HG03280 (cell line): Measurements from ENCODE around the gene POU6F2.

Experiments
- ATAC-seq: cut with Tn5 transposase; IDR thresholded peaks from one replicate; pipeline ENCODE4 v1.9.1; 2021; ENCODE audit warnings: mild to moderate bottlenecking, moderate library complexity; ENCODE audit not compliant: unreplicated experiment

The POU6F2 gene

DNA sequence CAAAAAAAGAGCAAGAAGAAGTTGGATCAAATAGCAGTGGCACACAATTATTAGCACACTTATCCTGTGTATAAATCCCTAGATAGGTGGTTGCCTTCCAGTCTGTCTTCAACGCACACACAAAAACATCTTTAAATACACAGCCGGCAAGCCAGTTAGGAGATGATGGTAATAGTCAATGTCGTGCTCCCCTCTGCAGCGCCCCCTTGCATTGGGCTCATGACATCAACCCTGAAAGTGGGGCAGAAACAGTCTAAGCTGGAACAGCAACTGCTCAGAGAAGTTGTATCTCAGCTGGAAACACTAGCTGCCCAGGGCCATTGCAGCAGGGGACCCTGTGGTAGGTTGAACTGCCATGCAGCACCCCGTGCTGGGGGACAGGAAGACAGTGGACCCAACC, 409.0 kb downstream of the POU6F2 start:
- ATAC-seq: no peak

DNA sequence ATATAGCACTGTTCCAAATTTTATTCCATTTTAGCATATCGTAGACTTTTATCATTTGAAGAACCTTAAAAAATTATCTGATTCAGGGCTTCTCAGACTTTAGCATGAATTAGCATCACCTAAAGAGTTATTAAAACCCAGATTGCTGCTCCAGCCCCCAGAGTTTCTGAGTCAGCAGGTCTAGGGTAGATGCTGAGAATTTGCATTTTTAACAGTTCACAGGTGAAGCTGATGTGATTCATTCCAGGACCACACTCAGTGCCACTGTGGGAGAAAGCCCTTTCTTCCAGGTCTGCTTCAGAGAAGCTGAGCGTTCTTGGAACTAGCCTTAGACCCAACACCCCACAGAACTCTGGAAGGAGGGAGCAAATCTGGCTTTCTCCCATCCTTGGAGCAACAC, 414.4 kb downstream of the POU6F2 start:
- no peak for ATAC-seq

DNA sequence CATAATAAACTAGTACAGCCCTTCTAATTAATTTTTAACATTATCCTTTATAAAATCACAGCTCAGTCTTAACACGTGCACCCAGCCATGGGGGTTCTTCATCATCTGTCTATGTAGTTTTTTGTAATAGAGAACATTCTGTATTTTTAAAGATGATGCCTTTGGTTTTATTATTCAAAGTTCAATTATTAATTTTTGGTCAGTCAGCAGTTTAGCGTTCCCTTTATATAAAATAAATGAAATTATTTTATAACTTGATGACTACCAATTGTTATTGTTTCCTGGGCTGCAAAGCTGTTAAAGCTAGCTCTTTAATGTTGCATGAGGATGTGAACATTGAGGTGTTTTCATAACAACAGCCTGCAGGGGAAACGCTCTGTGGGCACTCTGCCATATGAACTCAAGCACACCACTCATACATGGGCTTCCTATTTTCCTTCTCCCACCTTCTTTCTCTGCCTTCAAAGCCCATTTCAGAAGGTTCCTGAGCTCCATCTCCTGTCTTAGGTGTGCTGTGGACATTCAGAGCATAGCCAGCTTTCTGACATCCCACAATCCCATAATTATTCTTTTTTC, 416.5 kb downstream of the POU6F2 start:
- ATAC-seq: no peak

GRCh38 chr7:39399458-39399857, 421.7 kb downstream of the POU6F2 start:
- ATAC-seq: no peak

DNA sequence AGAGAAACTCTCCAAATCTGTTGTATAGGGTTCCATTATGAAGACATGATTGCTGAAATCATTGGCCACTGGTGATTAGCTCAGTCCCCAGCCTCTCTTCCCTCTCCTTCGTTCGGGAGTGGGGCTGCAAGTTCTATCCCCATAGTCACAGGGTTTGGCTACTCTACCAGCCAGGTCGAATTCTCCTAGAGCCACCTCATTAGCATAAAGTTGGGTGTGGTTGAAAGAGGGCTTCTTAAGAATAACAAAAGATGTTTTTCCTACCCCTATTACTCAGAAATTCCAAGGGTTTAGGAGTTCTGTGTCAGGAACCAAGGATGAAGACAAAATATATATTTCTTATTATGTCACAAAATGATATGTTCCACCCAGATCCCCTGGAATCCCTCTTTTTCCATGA, 422.3 kb downstream of the POU6F2 start:
- ATAC-seq: no peak

DNA sequence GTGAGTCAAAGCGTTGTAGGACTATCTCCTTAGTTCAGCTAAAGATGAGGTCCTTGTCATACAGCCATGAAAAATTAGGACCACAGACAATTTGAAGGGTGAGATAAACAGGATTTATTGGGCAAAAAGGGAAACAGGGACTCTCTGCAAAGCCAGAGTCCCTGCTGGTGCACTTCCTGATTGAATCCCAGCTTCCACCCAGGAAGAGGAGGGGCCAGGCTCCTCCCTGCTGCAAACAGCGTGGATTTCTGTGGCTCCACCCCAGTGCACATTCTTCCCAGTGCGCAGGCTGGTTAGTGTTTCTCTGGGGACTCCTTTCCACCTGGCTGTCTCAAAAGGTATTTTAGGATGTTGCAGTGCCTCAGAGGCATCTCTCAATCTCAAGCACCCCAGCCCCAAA, 423.1 kb downstream of the POU6F2 start:
- no peak for ATAC-seq

DNA sequence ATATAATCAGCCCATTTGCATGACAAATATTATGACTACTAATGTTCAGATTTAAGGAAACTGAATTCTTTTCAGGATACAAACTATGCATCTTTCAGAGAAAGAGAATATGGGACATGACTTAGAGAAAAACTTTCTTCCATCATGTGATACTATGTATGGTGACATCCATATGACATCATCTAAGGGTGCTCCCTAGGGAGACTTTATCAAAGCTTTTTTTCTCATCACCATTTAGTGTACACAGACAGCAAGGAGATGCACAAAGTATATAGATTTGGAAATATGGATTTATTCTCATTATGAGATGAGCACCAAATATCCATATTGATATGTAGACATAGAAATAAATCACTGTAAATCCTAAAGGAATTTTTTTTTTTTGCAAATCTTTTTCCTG, 424.3 kb downstream of the POU6F2 start:
- ATAC-seq: no peak

DNA sequence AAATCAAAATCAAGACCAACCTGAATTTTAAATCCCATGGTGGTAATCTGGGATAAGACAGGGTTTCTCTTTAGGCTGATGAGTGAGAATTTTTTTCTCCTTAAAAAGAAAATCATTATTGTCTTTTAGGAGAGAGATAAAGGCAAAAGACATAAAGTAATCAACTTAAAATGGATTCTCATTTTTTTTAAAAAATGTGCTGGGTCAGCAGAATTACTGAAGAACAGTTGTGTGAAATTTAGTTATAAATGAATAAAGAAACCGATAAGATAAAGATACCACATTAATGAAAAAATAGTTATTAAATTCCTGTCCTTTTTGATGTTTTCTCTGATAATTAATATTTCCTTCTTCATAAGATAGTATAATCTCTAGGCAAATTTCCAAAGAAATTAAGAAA, 427.2 kb downstream of the POU6F2 start:
- ATAC-seq: no peak

DNA sequence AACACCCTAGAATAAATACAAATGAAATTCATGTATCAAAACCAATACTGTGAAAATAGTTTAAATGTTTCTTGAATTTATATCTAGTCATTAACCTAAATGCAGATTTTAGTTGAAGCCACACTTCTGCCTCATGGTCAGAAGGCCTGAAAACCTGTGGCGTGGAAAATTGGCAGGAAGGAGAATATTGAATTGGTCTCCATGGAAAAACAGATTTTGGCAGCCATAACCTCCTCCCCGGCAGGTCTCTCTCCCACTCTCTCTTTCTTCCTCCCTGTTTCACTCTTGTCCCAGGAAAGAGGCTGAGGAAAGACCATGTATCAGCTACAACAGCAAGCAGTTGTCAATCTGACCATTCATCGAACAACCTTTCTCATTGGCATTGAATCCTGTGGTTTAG, 427.9 kb downstream of the POU6F2 start:
- ATAC-seq: no peak

- ATAC-seq: no peak
These were observed 428.8 kb downstream of the POU6F2 start for GRCh38 chr7:39406467-39406866.

DNA sequence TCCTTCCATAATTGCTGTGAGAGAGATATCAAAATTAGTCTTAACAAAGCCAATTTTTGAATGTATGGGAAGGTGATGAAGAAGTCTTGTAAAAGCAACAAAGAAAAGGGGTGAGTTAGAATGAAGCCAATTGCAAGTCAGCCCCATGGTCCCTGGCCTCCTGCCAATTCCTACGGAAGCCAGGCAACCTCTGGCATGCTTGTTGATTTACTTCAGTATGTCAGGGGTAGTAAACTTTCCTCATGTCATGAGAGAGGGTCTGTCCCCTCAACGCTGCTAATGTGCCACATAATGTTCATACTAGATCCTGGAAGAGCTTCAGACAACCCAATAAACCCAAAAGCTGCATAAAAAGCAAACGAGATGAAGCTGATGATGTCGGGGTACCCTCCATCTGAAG, 429.4 kb downstream of the POU6F2 start:
- ATAC-seq: no peak

- no peak for ATAC-seq
These were observed 430.0 kb downstream of the POU6F2 start for GRCh38 chr7:39407723-39408122.

GRCh38 chr7:39408906-39409305, 431.2 kb downstream of the POU6F2 start:
- ATAC-seq: no peak

DNA sequence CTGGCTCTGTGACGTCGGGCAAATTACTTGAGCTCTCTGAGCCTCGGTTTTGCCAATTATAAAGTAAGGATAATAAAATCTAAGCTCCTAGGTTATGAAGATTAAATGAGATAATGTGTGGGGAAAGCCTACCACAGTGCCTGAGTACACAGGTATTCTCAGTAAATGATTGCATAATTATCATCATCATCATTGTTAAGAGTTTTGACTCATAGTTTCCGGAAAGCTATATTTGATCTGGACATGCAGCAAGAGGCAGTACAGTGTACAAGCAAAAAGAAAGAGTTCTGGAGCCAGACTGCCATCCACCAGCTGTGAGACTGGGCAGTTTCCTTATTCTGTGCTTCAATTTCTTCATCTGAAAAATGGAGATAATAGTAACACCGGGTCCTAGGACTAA, 432.9 kb downstream of the POU6F2 start:
- no peak for ATAC-seq

DNA sequence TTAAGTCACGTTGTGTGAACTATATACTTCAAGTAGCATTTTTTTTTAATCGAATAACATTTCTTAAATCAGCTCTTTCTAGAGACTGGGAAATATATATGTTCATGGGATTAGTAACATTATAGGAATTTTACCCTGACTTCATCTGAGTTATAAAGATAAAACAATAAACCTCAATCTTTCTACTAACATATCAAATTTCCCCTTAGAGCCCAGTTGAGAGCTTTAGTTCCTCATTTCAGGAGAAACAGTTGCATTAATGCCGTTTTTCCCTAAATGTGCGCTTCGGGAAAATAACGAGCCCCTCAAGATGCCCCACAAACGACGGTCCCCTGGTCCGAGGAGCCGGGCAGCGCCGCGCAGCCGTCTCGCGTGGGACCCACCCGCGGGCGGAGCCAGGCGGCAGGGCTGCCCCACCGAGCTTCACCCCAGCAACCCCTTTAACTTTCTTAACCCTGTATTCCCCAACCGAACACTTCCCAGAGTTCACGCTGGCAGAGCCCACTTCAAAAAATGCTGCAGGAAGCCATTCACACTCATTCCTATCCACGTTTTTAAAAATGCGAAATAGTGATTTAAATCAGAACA, 436.0 kb downstream of the POU6F2 start:
- ATAC-seq: no peak

- peak; percentile 82 for ATAC-seq
These were observed 436.7 kb downstream of the POU6F2 start for GRCh38 chr7:39414224-39415035.

GRCh38 chr7:39415091-39415787, 437.5 kb downstream of the POU6F2 start:
- ATAC-seq: no peak

DNA sequence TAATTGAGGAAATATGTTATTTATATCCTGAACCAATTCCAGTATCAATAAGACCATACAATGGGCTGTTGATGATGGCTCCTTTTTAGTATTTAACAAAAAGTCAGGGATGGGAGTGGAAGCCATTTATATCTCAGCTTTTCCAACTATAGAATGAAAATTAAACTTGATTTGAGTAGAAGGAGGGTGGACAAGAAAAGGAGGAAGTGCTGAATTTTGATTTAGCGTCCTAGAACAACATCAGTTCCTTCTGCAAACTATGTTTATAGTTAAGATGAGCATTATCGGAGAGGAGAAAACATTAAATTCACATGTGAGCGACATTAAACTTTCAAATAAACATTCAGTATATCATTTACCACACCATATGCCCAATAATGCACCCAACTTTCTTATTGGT, 439.2 kb downstream of the POU6F2 start:
- no peak for ATAC-seq

- no peak for ATAC-seq
These were observed 439.9 kb downstream of the POU6F2 start for GRCh38 chr7:39417642-39418041.

DNA sequence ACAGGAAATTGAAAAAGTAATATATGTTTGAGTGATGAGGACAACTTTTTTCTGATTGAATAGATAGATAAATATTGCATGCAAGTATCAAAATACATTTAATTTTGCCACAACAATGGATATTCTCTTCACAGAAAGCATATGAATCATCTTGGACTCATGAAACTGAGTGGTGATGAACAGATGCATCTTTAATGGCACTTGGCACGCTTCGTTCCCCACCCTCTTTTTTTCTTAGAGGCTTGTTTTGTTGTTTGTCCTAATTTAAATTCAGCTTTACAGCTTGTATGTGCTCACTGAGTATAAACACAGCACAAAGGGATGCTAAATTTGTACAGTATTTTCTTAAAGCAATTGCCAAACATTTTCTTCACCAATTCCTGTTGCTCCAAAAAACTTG, 443.5 kb downstream of the POU6F2 start:
- no peak for ATAC-seq

GRCh38 chr7:39421661-39422060, 444.0 kb downstream of the POU6F2 start:
- no peak for ATAC-seq

DNA sequence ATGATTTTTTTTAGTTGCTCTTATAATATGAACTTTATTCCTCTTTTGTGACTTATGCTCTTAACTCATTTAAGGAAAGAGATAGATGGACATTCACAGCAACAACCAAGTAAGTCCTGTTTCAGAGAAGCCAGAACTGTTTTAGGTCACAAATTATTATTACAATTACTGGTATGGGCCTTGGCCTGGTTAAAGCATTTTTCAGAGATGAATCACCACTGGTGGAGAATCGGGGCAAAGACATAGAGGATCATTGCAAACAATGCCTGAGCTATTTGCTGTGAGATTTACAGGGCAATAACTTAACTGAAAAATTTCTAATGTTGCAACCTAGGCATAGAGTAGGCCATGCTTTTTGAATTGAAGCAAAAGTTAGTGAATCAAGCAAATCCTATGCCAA, 450.5 kb downstream of the POU6F2 start:
- ATAC-seq: no peak
